HepG2 (cell line): Measurements from ENCODE around the gene TRMT112. TPM values are rescaled to one million over a fixed set of nuclear protein-coding genes. Genes with fewer than 3 reads are reported as not detected.

Experiments used
- CBX1 ChIP-seq: IDR thresholded peaks from one replicate; pipeline ENCODE4 v1.6.1; 2016; ENCODE audit warnings: antibody characterized with exemption, low read depth
- CENPX ChIP-seq: sonication (generic); formaldehyde crosslinking; IDR thresholded peaks from 2 replicates; pipeline ENCODE4 v1.9.0; 2021; ENCODE audit warnings: mild to moderate bottlenecking, missing genetic modification reagents, moderate library complexity
- CREB1 ChIP-seq, 2 experiments: fragments of 450-650 bp in 1 of 2; IDR thresholded peaks; 2 replicates each; pipeline ENCODE4 v1.6.1; 2016 to 2017; ENCODE audit warnings: control low read depth in 1 of 2, mild to moderate bottlenecking in 1 of 2, missing compliant biosample characterization in 1 of 2, missing genetic modification characterization in 1 of 2
- KAT8 ChIP-seq: IDR thresholded peaks from 2 replicates; pipeline ENCODE4 v1.6.1; 2016; ENCODE audit warnings: missing genetic modification reagents, missing compliant biosample characterization
- KLF12 ChIP-seq: sonication (generic); formaldehyde crosslinking; IDR thresholded peaks from 2 replicates; pipeline ENCODE4 v1.4.0; 2020; ENCODE audit warnings: missing genetic modification reagents, borderline replicate concordance
- MED13 ChIP-seq: sonication (generic); formaldehyde crosslinking; IDR thresholded peaks from 2 replicates; pipeline ENCODE4 v1.5.0; 2020; ENCODE audit warnings: missing genetic modification reagents
- NFE2L2 ChIP-seq: fragments of 150-350 bp; IDR thresholded peaks from 2 replicates; pipeline ENCODE4 v1.6.1; 2014; ENCODE audit warnings: low read length
- NONO ChIP-seq, 2 experiments: fragments of 450-650 bp in 1 of 2; sonication (generic) in 1 of 2; formaldehyde crosslinking in 1 of 2; IDR thresholded peaks in 1 of 2; conservative IDR thresholded peaks in 1 of 2; 2 replicates each; pipeline versions ENCODE4 v1.6.1 to v1.8.0; 2017 to 2022; ENCODE audit warnings: mild to moderate bottlenecking in 1 of 2, missing genetic modification reagents in 1 of 2, moderate library complexity in 1 of 2
- RBFOX2 ChIP-seq: fragments of 200-400 bp; formaldehyde crosslinking; IDR thresholded peaks from 2 replicates; pipeline ENCODE4 v1.6.1; 2017; ENCODE audit warnings: low read depth, mild to moderate bottlenecking, low read length
- RBM39 ChIP-seq: fragments of 200-400 bp; formaldehyde crosslinking; IDR thresholded peaks from one replicate; pipeline ENCODE4 v1.6.1; 2018; ENCODE audit warnings: antibody characterized with exemption, mild to moderate bottlenecking, low read depth, low read length; ENCODE audit not compliant: poor library complexity, severe bottlenecking
- STAG1 ChIP-seq: sonication (generic); formaldehyde crosslinking; IDR thresholded peaks from 2 replicates; pipeline ENCODE4 v1.4.0; 2020; ENCODE audit warnings: missing genetic modification reagents
- TGIF2 ChIP-seq: IDR thresholded peaks from 2 replicates; pipeline ENCODE4 v1.6.1; 2016; ENCODE audit warnings: control low read depth, missing compliant biosample characterization
- ZBTB20 ChIP-seq: sonication (generic); formaldehyde crosslinking; IDR thresholded peaks from 2 replicates; pipeline ENCODE4 v1.8.1; 2023; ENCODE audit warnings: missing genetic modification reagents, low read depth, mild to moderate bottlenecking, borderline replicate concordance
- ZMAT3 ChIP-seq: sonication (generic); formaldehyde crosslinking; conservative IDR thresholded peaks from 2 replicates; pipeline ENCODE4 v1.7.0; 2021; ENCODE audit warnings: missing genetic modification reagents
- ZNF598 ChIP-seq: sonication (generic); formaldehyde crosslinking; IDR thresholded peaks from 2 replicates; pipeline ENCODE4 v1.5.1; 2020; ENCODE audit warnings: mild to moderate bottlenecking, missing genetic modification reagents, borderline replicate concordance
- ZNF672 ChIP-seq: sonication (generic); formaldehyde crosslinking; IDR thresholded peaks from 2 replicates; pipeline ENCODE4 v1.8.1; 2022; ENCODE audit warnings: missing genetic modification reagents
- ZNF747 ChIP-seq: sonication (generic); formaldehyde crosslinking; IDR thresholded peaks from 2 replicates; pipeline ENCODE4 v1.8.1; 2023; ENCODE audit warnings: missing genetic modification reagents, mild to moderate bottlenecking, borderline replicate concordance
- ZSCAN25 ChIP-seq: sonication (generic); formaldehyde crosslinking; IDR thresholded peaks from 2 replicates; pipeline ENCODE4 v1.8.0; 2022; ENCODE audit warnings: mild to moderate bottlenecking, missing genetic modification reagents
- polyA plus RNA-seq, 8 experiments: library from polyadenylated mRNA; depleted of rRNA in 3 of 8; stranded (reverse) in 7 of 8; unstranded in 1 of 8; fragments of >200 nt; fragmentation: Illumina TruSeq in 4 of 8; extraction: Trizol in 4 of 8; gene quantifications; 2 replicates each; pipeline versions ENCODE4 v1.2.1 to v1.2.3, GENCODE V29; 2011 to 2016; ENCODE audit warnings: low read depth in 4 of 8, missing spikeins in 1 of 8, mixed read lengths in 1 of 8; ENCODE audit not compliant: insufficient read depth in 1 of 8
- total RNA-seq, 5 experiments: library from RNA; depleted of rRNA; stranded (reverse); fragments of >200 nt; fragmentation: Illumina TruSeq; extraction: Trizol; gene quantifications; 2 replicates each; pipeline ENCODE4 v1.2.3, GENCODE V29; 2016; ENCODE audit warnings: low read depth in 1 of 5
- TF ChIP-seq, protein P1 (sequence below): IDR thresholded peaks from 2 replicates; pipeline ENCODE4 v1.6.1; 2016; ENCODE audit warnings: missing biosample characterization, missing genetic modification reagents, low read depth
- TF ChIP-seq, protein P2 (sequence below): sonication (generic); formaldehyde crosslinking; conservative IDR thresholded peaks from 2 replicates; pipeline ENCODE4 v1.8.0; 2022; ENCODE audit warnings: low read depth, missing genetic modification reagents
- TF ChIP-seq, protein P3 (sequence below): sonication (generic); formaldehyde crosslinking; IDR thresholded peaks from 2 replicates; pipeline ENCODE4 v1.5.0; 2020; ENCODE audit warnings: mild to moderate bottlenecking, missing genetic modification reagents
- TF ChIP-seq, protein P4 (sequence below): sonication (generic); formaldehyde crosslinking; IDR thresholded peaks from 2 replicates; pipeline ENCODE4 v1.4.0; 2020; ENCODE audit warnings: missing genetic modification reagents
- TF ChIP-seq, protein P5 (sequence below): sonication (generic); formaldehyde crosslinking; IDR thresholded peaks from 2 replicates; pipeline ENCODE4 v1.5.0; 2020; ENCODE audit warnings: missing genetic modification reagents, mild to moderate bottlenecking, borderline replicate concordance

The TRMT112 gene
- total and polyA plus RNA-seq, 2 of the 13 experiments (the other 11 are each of a cell fraction or from before 2014, with no cell fraction given) = 186 to 409 TPM

DNA sequence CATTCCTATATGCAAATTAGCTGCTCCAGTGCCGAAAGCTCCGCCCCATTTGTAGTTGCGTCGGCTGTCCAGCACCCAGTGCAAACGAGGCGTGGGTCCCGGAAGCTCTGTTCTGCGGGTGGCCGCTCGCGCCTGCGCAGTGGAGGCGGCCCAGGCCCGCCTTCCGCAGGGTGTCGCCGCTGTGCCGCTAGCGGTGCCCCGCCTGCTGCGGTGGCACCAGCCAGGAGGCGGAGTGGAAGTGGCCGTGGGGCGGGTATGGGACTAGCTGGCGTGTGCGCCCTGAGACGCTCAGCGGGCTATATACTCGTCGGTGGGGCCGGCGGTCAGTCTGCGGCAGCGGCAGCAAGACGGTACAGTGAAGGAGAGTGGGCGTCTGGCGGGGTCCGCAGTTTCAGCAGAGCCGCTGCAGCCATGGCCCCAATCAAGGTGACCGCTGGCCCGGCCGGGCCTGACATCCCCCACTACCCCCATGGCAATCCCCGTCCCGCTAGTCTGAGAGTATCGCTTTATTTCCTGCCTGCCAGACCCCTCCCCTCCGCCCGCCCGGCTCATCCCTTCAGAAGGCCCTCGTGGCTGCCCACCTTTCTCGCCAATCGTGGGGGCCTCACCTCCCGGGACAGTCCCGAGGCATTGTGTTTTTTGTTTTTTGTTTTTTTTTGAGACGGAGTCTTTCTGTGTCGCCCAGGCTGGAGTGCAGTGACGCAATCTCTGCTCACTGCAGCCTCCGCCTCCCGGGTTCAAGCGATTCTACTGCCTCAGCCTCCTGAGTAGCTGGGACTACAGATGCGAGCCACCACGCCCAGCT, 804 bp upstream of the TRMT112 start, which contains the start of gene PRDX5 (continued):
- TF ChIP-seq, protein P1, sequence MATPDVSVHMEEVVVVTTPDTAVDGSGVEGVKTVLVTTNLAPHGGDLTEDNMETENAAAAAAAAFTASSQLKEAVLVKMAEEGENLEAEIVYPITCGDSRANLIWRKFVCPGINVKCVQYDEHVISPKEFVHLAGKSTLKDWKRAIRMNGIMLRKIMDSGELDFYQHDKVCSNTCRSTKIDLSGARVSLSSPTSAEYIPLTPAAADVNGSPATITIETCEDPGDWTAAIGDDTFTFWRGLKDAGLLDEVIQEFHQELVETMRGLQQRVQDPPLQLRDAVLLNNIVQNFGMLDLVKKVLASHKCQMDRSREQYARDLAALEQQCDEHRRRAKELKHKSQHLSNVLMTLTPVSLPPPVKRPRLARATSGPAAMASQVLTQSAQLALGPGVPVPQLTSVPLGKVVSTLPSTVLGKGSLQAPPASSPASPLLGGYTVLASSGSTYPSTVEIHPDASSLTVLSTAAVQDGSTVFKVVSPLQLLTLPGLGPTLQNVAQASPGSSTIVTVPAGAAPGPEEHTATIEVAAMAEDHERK (CRISPR knock-in tag) = no peak
- peak; percentile 77 for TF ChIP-seq KLF12 (CRISPR knock-in tag)
- TF ChIP-seq, protein P2, sequence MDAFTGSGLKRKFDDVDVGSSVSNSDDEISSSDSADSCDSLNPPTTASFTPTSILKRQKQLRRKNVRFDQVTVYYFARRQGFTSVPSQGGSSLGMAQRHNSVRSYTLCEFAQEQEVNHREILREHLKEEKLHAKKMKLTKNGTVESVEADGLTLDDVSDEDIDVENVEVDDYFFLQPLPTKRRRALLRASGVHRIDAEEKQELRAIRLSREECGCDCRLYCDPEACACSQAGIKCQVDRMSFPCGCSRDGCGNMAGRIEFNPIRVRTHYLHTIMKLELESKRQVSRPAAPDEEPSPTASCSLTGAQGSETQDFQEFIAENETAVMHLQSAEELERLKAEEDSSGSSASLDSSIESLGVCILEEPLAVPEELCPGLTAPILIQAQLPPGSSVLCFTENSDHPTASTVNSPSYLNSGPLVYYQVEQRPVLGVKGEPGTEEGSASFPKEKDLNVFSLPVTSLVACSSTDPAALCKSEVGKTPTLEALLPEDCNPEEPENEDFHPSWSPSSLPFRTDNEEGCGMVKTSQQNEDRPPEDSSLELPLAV = no peak
- TF ChIP-seq ZBTB20 (CRISPR knock-in tag) = peak; percentile 43; the same call in 1 of the 2 replicates
- TF ChIP-seq CREB1 (IDR thresholded peaks at IDR 0.05) = no peak
- no peak for TF ChIP-seq CREB1 (CRISPR knock-in tag; IDR thresholded peaks at IDR 0.05)
- TF ChIP-seq, protein P3, sequence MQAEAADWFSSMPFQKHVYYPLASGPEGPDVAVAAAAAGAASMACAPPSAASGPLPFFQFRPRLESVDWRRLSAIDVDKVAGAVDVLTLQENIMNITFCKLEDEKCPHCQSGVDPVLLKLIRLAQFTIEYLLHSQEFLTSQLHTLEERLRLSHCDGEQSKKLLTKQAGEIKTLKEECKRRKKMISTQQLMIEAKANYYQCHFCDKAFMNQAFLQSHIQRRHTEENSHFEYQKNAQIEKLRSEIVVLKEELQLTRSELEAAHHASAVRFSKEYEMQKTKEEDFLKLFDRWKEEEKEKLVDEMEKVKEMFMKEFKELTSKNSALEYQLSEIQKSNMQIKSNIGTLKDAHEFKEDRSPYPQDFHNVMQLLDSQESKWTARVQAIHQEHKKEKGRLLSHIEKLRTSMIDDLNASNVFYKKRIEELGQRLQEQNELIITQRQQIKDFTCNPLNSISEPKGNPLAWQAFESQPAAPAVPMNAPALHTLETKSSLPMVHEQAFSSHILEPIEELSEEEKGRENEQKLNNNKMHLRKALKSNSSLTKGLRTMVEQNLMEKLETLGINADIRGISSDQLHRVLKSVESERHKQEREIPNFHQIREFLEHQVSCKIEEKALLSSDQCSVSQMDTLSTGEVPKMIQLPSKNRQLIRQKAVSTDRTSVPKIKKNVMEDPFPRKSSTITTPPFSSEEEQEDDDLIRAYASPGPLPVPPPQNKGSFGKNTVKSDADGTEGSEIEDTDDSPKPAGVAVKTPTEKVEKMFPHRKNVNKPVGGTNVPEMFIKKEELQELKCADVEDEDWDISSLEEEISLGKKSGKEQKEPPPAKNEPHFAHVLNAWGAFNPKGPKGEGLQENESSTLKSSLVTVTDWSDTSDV (CRISPR knock-in tag) = no peak
- no peak for TF ChIP-seq CENPX (CRISPR knock-in tag)
- TF ChIP-seq ZSCAN25 (CRISPR knock-in tag) = peak; percentile 87; the same call in 1 of the 2 replicates
- TF ChIP-seq ZNF672 = no peak
- no peak for TF ChIP-seq NONO (IDR thresholded peaks at IDR 0.05)
- peak; percentile 15; the same call in 1 of the 2 replicates for TF ChIP-seq NONO (CRISPR knock-in tag; conservative IDR thresholded peaks at IDR 0.05)
- no peak for TF ChIP-seq NFE2L2
- TF ChIP-seq RBM39 = no peak
- TF ChIP-seq ZNF598 (CRISPR knock-in tag) = peak; percentile 65; the same call in 1 of the 2 replicates
- TF ChIP-seq, protein P4, sequence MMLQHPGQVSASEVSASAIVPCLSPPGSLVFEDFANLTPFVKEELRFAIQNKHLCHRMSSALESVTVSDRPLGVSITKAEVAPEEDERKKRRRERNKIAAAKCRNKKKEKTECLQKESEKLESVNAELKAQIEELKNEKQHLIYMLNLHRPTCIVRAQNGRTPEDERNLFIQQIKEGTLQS = peak; percentile 36; the same call in 1 of the 2 replicates
- TF ChIP-seq, protein P5, sequence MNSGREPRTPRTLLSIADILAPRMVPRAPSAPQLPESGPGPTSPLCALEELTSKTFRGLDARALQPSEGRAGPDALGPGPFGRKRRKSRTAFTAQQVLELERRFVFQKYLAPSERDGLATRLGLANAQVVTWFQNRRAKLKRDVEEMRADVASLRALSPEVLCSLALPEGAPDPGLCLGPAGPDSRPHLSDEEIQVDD (CRISPR knock-in tag) = no peak
- no peak for TF ChIP-seq KAT8 (CRISPR knock-in tag)
- peak; percentile 24; the same call in 1 of the 2 replicates for TF ChIP-seq ZMAT3
- TF ChIP-seq MED13 (CRISPR knock-in tag) = no peak
- TF ChIP-seq TGIF2 (CRISPR knock-in tag) = no peak
- 0 out of 2 replicates have a peak, but pooled peaks have one; percentile 15 for TF ChIP-seq ZNF747 (CRISPR knock-in tag)
- TF ChIP-seq RBFOX2 = peak; percentile 86
- TF ChIP-seq STAG1 (CRISPR knock-in tag) = peak; percentile 65
- peak; percentile 88 for TF ChIP-seq CBX1
